ENCODE data around the gene FBXL7. TPM values are rescaled to one million over a fixed set of nuclear protein-coding genes. Genes with fewer than 3 reads are reported as not detected.

FBXL7 gene
- total RNA-seq, 4 donors from 2014 or later: 1.9 to 5.9 (median 3.0) TPM

DNA sequence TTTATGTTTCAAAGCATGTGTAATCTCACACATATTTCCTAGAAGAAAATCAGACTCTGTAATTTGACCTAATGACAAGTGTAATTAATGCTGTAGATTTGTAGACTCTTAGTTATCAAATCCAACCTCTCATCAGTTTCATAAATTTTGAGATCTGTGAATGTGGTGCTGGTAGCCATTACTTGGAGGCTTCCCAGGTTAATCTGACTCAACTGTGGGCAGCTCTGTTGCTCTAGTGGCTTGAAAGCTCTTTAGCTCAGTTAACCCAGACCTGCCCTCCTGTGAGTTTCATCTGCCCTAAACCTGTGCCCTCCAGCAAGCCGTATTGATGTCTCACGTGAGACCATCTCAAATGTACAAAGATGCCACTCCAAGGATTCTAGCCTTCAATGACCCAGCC is 323.4 kb downstream of the FBXL7 start:
- DNase-seq (ENCODE audit: low spot score in 2 of 2): no peak
- Histone ChIP-seq H3K27me3 (no peaks in the 10 kb centered on the region), H3K36me3 (no peaks in the 10 kb centered on the region), H3K27ac (no peak overlapping the region), H3K9me3 (no peaks in the 10 kb centered on the region), H3K4me3 (no peak overlapping the region), H3K4me1 (peaks cover 2% of the 10 kb centered on the region)
- TF ChIP-seq, protein P1, sequence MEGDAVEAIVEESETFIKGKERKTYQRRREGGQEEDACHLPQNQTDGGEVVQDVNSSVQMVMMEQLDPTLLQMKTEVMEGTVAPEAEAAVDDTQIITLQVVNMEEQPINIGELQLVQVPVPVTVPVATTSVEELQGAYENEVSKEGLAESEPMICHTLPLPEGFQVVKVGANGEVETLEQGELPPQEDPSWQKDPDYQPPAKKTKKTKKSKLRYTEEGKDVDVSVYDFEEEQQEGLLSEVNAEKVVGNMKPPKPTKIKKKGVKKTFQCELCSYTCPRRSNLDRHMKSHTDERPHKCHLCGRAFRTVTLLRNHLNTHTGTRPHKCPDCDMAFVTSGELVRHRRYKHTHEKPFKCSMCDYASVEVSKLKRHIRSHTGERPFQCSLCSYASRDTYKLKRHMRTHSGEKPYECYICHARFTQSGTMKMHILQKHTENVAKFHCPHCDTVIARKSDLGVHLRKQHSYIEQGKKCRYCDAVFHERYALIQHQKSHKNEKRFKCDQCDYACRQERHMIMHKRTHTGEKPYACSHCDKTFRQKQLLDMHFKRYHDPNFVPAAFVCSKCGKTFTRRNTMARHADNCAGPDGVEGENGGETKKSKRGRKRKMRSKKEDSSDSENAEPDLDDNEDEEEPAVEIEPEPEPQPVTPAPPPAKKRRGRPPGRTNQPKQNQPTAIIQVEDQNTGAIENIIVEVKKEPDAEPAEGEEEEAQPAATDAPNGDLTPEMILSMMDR (IDR thresholded peaks at IDR 0.05): no peak
- TF ChIP-seq POLR2AphosphoS5 (IDR thresholded peaks at IDR 0.05) (no peak), POLR2A (IDR thresholded peaks at IDR 0.05) (no peak), EP300 (IDR thresholded peaks at IDR 0.05) (no peak)
- 83% methylated on average over 2 of the region's 2 CpGs for WGBS

DNA sequence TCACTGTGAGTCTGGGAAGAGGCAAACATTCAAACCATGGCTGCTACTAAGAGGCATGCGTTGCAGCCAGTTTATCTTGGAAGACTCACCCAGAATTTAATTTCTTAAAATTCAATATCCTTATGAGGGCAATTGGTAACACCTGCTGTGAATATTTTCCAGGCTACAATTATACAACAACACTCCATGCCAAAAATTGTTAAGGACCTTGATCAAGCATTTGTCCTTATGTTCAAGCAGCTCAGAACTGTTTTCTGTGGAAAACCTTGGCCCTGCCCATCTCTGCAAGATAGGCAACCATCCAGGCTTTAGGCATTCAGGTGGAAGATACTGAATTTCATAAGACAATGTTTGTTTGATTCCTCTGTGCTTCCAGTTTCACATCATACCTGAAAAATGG is 327.8 kb downstream of the FBXL7 start:
- no peak overlapping the region for H3K27ac ChIP-seq
- H3K4me3 ChIP-seq: no peak overlapping the region
- TF ChIP-seq POLR2A (IDR thresholded peaks at IDR 0.05) (no peak), EP300 (IDR thresholded peaks at IDR 0.05) (no peak), POLR2AphosphoS5 (IDR thresholded peaks at IDR 0.05) (no peak)
- TF ChIP-seq, protein P1 (IDR thresholded peaks at IDR 0.05): no peak
- 73% methylated on average over 1 of the region's 1 CpG for WGBS
- H3K36me3 ChIP-seq: no peaks in the 10 kb centered on the region
- no peaks in the 10 kb centered on the region for H3K9me3 ChIP-seq
- H3K4me1 ChIP-seq: peaks cover 2% of the 10 kb centered on the region
- H3K27me3 ChIP-seq: no peaks in the 10 kb centered on the region
- DNase-seq (ENCODE audit: low spot score in 2 of 2): no peak

DNA sequence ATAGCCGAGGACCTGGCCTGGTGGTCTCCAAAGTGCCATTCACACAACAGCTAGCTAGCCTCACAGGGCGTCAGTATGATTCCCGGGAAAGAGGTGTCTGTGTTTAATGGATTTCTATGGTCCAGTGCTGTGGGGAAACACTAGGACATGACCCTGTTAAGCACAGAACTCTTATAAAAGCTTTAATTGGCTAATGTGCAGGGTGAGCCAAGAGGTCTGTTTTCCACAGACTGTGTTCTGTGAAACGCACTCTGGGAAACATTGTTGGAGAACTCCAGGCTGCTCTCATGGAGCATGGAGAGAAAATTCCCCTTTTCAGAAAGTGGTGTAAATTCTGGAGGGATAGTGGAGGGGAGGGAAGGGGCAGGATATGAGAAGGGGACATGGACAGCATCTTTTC is 331.4 kb downstream of the FBXL7 start:
- TF ChIP-seq, protein P1 (IDR thresholded peaks at IDR 0.05): no peak
- TF ChIP-seq EP300 (IDR thresholded peaks at IDR 0.05) (no peak), POLR2AphosphoS5 (IDR thresholded peaks at IDR 0.05) (no peak), POLR2A (IDR thresholded peaks at IDR 0.05) (no peak)
- WGBS: 81% methylated on average over 4 of the region's 4 CpGs

DNA sequence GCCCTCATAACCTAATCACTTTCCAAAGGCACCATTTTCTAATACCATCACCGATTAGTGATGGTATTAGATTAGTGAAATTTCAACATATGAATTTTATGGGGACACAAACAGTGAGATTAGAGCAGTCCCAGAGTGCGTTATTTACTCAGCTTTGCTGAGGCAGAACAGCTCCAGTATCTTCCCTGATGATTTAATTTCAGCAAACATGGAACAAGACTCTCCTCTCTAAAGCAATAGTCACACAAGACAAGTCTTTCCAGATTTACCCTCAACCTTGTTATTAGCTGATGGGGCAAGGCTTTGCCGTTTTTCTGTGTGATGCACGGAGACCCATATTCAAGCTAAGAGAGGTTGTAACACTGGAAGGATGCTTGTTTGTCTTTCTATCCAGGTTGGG is 333.4 kb downstream of the FBXL7 start:
- H3K9me3 ChIP-seq: no peaks in the 10 kb centered on the region
- 97% methylated on average over 4 of the region's 4 CpGs for WGBS
- H3K4me1 ChIP-seq: no peaks in the 10 kb centered on the region
- H3K36me3 ChIP-seq: no peaks in the 10 kb centered on the region
- H3K4me3 ChIP-seq: no peak overlapping the region
- no peak for DNase-seq (ENCODE audit: low spot score in 2 of 2)
- TF ChIP-seq, protein P1 (IDR thresholded peaks at IDR 0.05): no peak
- no peak for TF ChIP-seq POLR2AphosphoS5 (IDR thresholded peaks at IDR 0.05)
- TF ChIP-seq EP300 (IDR thresholded peaks at IDR 0.05): no peak
- no peak for TF ChIP-seq POLR2A (IDR thresholded peaks at IDR 0.05)
- no peaks in the 10 kb centered on the region for H3K27me3 ChIP-seq
- H3K27ac ChIP-seq: no peak overlapping the region

More for the DNA sequence above, 331.4 kb downstream of the FBXL7 start:
- Histone ChIP-seq H3K4me1 (no peaks in the 10 kb centered on the region), H3K27ac (no peak overlapping the region), H3K27me3 (no peaks in the 10 kb centered on the region), H3K9me3 (no peaks in the 10 kb centered on the region), H3K36me3 (no peaks in the 10 kb centered on the region), H3K4me3 (no peak overlapping the region)
- no peak for DNase-seq (ENCODE audit: low spot score in 2 of 2)

DNA sequence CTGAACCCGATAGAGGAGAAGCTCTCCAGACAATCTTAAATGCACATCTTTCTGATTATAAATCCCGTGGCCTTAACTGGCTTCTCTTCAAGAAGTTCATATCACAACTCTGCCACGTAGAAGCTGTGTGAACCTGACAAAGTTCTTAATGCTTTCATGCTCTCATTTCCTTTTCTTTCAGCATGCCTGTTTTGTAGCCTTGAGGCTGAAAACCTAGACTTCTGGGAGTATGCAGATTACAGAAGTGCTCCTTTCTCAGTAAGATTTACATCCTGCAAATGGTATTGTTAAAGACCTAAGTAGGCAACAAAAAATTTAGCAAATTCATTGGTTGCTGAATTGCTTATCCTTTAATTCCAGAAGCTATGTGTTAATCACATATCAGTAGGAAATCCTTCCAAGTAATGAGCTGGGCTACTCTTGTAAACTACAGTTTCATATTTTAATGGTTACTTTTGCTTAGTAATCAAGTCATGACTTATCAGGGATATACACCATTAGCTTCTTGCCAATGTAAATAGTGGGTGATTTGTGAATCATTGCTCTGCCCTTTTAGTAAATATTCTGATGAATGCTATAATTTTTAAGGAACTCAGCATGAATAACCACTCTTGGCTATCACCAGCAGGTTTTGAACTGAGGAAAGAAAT is 334.7 kb downstream of the FBXL7 start:
- no peak for DNase-seq (ENCODE audit: low spot score in 2 of 2)
- 36% methylated on average over 3 of the region's 3 CpGs for WGBS
- no peak overlapping the region for H3K27ac ChIP-seq
- H3K36me3 ChIP-seq: no peaks in the 10 kb centered on the region
- no peak overlapping the region for H3K4me3 ChIP-seq
- H3K4me1 ChIP-seq: no peaks in the 10 kb centered on the region
- H3K9me3 ChIP-seq: no peaks in the 10 kb centered on the region
- TF ChIP-seq, protein P1 (IDR thresholded peaks at IDR 0.05): no peak
- TF ChIP-seq POLR2AphosphoS5 (IDR thresholded peaks at IDR 0.05) (no peak), EP300 (IDR thresholded peaks at IDR 0.05) (no peak)
- H3K27me3 ChIP-seq: no peaks in the 10 kb centered on the region

Measured in suprapubic skin (tissue), 4 donors.